Central memory CD8-positive, alpha-beta T cell (primary cell): Measurements from ENCODE around the gene HOXA5.

ENCODE experiments used
- ATAC-seq: fragments of 150-1000 bp; cut with Tn5 transposase; replicated peaks from 2 replicates; pipeline ENCODE4 v1.10.0; 2022; ENCODE audit warnings: mild to moderate bottlenecking, moderate FRiP score, moderate number of reproducible peaks; ENCODE audit not compliant: poor library complexity, severe bottlenecking; ENCODE audit errors: extremely low read depth
- DNase-seq, 2 donors: peaks; one replicate each; pipeline ENCODE4 v3.0.0; 2021; ENCODE audit warnings: low spot score in 2 of 2
- H3K27ac Mint-ChIP-seq: one replicate; pipeline ENCODE4 v1.8.0; 2022; ENCODE audit warnings: low read depth, mild to moderate bottlenecking, moderate library complexity, mixed read lengths
- H3K27me3 Mint-ChIP-seq: one replicate; pipeline ENCODE4 v1.8.0; 2022; ENCODE audit warnings: mixed read lengths
- H3K36me3 Mint-ChIP-seq: one replicate; pipeline ENCODE4 v1.8.0; 2022; ENCODE audit warnings: mild to moderate bottlenecking, moderate library complexity, mixed read lengths; ENCODE audit not compliant: insufficient read depth
- H3K4me1 Mint-ChIP-seq: one replicate; pipeline ENCODE4 v1.8.0; 2022; ENCODE audit warnings: mixed read lengths
- H3K4me3 Mint-ChIP-seq: one replicate; pipeline ENCODE4 v1.8.0; 2022; ENCODE audit warnings: mild to moderate bottlenecking, moderate library complexity, mixed read lengths
- H3K9me3 Mint-ChIP-seq: one replicate; pipeline ENCODE4 v1.8.0; 2022; ENCODE audit warnings: mixed read lengths

HOXA5 gene

DNA sequence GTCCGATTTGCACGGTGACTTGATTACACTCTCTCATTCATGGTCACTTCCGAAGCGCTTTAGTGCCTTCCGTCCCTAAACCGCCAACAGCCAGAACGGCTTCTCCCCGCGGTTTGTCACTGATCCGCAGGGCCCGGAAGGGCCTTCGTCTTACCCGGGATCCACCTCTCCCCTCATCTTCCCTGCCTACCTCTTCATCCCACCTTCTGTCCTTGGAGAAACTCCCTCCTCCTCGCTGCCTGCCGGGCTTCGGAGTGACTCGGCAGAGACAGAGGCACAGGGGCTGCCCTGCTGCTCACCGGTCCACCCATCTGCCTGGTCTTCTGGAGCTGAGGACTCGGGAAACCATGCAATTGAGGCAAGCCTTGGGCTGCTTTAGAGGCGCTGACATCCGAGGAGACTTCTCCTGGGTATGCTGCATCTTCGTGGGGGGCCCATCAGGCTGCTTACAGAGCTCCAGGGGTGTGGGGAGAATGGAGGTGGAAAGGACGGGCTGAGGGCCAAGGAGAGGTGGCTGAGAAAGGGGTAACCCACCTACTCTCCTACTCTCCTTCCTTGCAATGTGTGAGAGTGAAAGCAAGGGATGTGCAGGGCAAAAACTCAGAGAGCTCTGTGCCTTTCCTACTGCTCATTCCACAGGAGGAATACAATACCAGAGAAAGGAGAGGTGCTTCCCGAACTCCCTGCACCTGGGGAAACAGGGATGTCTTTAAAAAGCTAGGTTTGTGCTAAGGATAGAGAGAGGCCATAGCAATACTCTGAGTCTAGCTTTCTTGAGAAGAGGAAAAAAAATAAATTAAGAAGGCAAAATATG, 42.6 kb upstream of the HOXA5 start:
- no peaks in the 10 kb centered on the region for H3K9me3 Mint-ChIP-seq
- no peak for ATAC-seq
- peak overlapping the region; percentile 71 for H3K4me3 Mint-ChIP-seq
- peaks cover 49% of the 10 kb centered on the region for H3K4me1 Mint-ChIP-seq
- H3K27ac Mint-ChIP-seq, result peak overlapping the region; percentile 79
- peaks cover 26% of the 10 kb centered on the region for H3K36me3 Mint-ChIP-seq
- DNase-seq, result no peak
- peaks cover 94% of the 10 kb centered on the region for H3K27me3 Mint-ChIP-seq

DNA sequence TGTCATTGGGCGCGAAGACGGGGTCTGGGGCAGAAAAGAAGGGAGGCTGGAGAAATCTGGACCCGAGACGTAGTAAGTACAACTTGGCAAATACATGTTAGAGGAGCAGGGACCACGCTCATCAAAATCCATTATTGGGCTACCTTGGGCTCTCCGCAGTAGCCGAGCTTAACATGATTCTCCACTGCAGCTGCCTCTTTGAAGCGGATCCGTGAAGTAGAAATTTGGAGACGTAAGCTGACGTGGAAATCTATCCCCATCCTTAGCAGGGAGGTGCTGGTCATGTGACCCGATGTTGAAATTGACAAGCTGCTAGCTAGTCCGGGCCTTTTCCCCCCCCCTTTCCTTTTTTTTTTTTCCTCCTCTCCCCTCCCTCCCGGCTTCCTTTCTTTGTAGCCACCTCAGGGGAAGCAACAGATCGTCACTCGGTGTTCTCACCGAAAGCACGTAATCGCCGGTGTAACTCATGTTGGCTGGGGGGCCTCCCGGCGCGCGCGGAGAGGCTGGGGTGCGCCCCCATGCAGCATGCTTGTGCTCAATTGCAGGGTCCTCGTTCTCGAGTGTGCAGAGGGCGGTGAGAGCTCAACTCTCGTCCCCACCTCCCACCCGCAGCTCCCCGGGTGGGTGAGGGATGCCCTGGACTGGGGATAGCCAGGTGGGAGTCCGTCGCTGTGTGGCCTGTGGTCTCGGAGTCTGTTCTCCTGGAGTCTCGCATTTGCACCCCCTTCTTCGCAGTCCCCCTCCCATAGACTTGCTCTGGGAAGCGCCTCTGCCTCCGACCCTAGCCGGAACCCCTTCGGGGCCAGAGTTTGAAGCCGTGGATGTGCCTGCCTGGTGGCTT, 41.8 kb upstream of the HOXA5 start, which contains the start of gene HOXA11:
HOXA11 (minus strand) TSS at position 220 of the 841 bp plus-strand sequence; CDS start at position 132, 88 bp downstream.
- peaks cover 94% of the 10 kb centered on the region for H3K27me3 Mint-ChIP-seq
- peaks cover 52% of the 10 kb centered on the region for H3K4me1 Mint-ChIP-seq
- peak within 1 kb of the TSS; percentile 71 for H3K4me3 Mint-ChIP-seq
- no peaks in the 10 kb centered on the region for H3K9me3 Mint-ChIP-seq
- ATAC-seq, result no peak
- H3K36me3 Mint-ChIP-seq, result peaks cover 26% of the 10 kb centered on the region
- DNase-seq, result no peak
- peak within 1 kb of the TSS; percentile 79 for H3K27ac Mint-ChIP-seq

- peak overlapping the region; percentile 59 for H3K27ac Mint-ChIP-seq
- peaks cover 26% of the 10 kb centered on the region for H3K36me3 Mint-ChIP-seq
- no peak for ATAC-seq
- peaks cover 55% of the 10 kb centered on the region for H3K4me1 Mint-ChIP-seq
- peak overlapping the region; percentile 71 for H3K4me3 Mint-ChIP-seq
- no peak for DNase-seq
- H3K27me3 Mint-ChIP-seq, result peaks cover 94% of the 10 kb centered on the region
- no peaks in the 10 kb centered on the region for H3K9me3 Mint-ChIP-seq
Measured at GRCh38 chr7:27184337-27185012, 41.0 kb upstream of the HOXA5 start.

- H3K4me3 Mint-ChIP-seq, result peak overlapping the region; percentile 71
- peaks cover 27% of the 10 kb centered on the region for H3K36me3 Mint-ChIP-seq
- no peak overlapping the region for H3K27ac Mint-ChIP-seq
- H3K4me1 Mint-ChIP-seq, result peaks cover 49% of the 10 kb centered on the region
- DNase-seq (no peak), ATAC-seq (no peak)
- no peaks in the 10 kb centered on the region for H3K9me3 Mint-ChIP-seq
- peaks cover 94% of the 10 kb centered on the region for H3K27me3 Mint-ChIP-seq
Measured at GRCh38 chr7:27183682-27184336, 40.3 kb upstream of the HOXA5 start.

GRCh38 chr7:27182861-27183681, 39.6 kb upstream of the HOXA5 start:
- ATAC-seq, result no peak
- peaks cover 90% of the 10 kb centered on the region for H3K27me3 Mint-ChIP-seq

DNA sequence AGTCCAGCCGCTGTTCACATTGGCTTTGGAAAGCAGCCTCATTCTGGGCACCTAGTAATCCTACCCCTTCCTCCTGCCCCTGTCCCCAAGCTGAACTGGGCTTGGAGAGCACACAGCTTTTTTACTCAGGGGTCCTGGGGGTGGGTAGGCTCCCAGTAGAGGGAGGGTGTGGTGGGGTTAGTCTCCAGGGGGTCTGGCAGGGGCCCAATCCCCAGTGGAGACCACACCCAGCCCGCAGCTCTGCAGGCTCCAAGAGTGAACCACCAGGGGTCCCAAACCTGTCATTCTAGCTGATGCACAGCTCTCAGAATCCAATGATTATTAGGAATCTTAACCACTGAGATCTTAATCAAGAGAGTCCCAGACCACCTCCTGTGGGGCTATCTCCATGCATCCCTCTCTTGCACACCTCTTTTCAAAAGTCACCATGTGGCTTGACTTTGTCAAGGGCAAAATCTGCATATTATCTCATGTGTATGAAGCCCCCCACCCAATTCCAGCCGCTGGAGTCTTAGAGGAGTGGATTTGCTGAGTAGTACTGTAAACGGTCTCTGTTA, 38.9 kb upstream of the HOXA5 start:
- no peak for DNase-seq
- Mint-ChIP-seq H3K9me3 (no peaks in the 10 kb centered on the region), H3K36me3 (peaks cover 19% of the 10 kb centered on the region), H3K4me3 (peak overlapping the region; percentile 28), H3K4me1 (peaks cover 34% of the 10 kb centered on the region), H3K27me3 (peaks cover 90% of the 10 kb centered on the region), H3K27ac (no peak overlapping the region)
- no peak for ATAC-seq

More at GRCh38 chr7:27182861-27183681, 39.6 kb upstream of the HOXA5 start:
- Mint-ChIP-seq H3K4me1 (peaks cover 41% of the 10 kb centered on the region), H3K27ac (no peak overlapping the region), H3K36me3 (peaks cover 22% of the 10 kb centered on the region), H3K4me3 (peak overlapping the region; percentile 28), H3K9me3 (no peaks in the 10 kb centered on the region)
- no peak for DNase-seq

DNA sequence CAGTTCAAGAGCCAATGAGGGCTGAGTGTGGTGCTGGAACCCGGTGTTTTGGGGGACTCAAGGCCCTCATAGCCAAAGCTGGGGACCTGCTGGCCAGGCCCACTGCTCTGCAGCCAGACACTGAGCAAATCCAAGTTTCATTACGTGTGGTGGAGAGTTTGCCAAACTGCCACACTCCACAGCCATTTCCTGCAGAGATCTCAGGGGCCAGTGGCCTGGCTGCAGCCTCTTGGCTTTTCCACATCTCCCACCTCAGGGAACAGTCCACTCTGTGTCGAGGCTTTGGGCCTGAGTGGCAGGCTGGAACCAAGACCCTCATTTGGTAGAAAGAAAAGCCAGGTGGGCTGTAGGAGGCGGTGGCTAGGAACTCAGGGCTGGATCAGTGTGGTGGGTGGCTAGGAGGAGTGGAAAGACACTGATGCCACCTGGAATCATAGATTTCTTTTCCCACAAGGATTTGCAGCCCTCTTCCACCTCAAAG, 38.4 kb upstream of the HOXA5 start:
- no peak for ATAC-seq
- no peak overlapping the region for H3K4me3 Mint-ChIP-seq
- H3K9me3 Mint-ChIP-seq, result no peaks in the 10 kb centered on the region
- H3K27me3 Mint-ChIP-seq, result peaks cover 87% of the 10 kb centered on the region
- no peak for DNase-seq
- peaks cover 31% of the 10 kb centered on the region for H3K4me1 Mint-ChIP-seq
- peaks cover 19% of the 10 kb centered on the region for H3K36me3 Mint-ChIP-seq
- H3K27ac Mint-ChIP-seq, result no peak overlapping the region

DNA sequence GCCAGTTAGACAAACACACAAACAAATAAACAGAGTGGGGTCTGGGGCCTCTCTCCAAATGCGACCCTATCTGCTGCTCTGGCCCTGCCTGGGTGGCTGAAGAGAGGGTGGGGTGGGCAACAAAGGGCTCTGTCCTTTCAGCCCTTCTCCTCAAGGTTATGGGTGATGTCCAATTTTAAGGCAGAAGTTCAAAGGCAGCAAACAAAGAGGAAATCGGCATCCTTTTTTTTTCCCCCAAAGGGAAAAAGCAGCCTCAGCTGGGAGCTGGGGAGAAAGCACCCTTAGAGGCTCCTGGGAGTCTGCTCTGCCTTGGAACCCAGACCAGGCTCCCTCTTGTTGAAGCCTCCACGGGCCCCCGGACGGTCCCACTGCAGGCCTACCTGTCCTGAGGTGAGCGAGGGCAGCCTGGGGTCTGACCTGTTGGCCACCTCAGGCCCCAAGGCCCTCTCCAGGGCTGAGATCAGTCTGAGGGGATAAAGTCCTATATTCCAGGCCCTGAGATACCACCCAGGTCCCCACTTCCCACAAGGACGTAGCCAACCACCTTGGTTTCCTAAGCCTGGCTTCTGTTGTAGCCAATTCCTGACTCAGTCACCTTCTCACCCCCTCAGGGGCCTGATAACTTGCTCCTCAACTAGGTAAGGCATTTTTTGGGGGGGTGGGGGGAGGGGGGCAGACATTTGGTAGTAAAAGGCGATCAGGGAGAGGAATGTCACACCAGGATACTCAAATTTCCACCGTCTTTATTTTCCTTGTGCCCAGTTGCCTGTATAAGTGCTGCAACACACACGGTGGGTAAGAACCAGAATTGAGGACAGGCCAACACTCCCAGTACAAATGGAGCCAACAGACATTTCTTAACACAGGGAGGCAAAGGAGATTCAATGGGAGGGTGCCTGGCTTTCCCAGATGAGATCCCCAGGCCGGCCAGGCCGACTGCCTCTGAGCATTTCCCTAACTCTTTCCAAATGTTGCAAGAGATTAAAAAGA, 37.2 kb upstream of the HOXA5 start:
- no peaks in the 10 kb centered on the region for H3K9me3 Mint-ChIP-seq
- DNase-seq (no peak), ATAC-seq (no peak)
- peaks cover 24% of the 10 kb centered on the region for H3K4me1 Mint-ChIP-seq
- no peak overlapping the region for H3K4me3 Mint-ChIP-seq
- peaks cover 81% of the 10 kb centered on the region for H3K27me3 Mint-ChIP-seq
- H3K27ac Mint-ChIP-seq, result no peak overlapping the region
- peaks cover 16% of the 10 kb centered on the region for H3K36me3 Mint-ChIP-seq

DNA sequence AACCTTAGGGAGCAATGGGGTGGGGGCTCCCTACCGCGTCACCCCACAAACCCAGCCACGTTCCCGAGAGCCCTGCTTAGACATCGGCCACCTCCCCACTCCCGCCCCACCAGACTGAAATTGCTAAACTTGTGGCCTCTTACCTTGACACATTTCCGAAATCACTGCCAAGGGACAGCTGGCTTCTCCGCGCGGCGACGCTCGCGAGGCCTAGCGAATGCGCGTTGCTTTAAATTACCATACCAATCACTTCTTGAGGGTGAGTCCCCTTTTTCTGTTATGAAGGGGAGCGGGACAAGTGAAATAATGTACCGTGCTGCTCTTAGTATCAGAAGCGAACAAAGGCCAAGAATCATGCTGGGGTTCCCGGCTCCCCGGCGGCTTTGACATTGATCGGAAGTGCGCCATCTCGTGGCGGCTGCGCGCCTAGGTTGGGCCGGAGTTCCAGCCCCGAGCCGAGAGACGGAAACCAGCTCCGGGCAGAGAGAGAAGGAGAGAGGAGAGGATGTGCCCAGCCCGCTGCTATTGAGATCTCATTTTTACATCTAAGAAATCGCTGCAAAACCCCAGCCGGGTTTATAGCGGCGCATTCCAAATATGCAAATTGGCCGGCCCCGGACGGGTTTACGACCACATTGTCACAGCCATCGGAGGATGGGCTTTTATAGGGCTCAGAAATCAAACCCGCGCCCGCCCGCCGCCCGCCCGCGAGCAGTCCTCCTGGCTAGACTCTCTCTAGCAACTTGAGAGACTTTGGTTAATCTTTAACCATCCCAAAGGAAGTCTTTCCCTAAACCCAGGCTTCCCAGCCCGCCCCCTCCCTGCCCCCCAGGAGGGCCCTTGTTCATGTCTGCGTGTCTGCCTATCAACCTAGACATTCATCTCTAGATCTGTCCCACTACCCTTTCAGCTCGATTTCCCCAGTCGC, 36.3 kb upstream of the HOXA5 start:
- H3K27me3 Mint-ChIP-seq, result peaks cover 81% of the 10 kb centered on the region
- ATAC-seq (peak; percentile 58), DNase-seq (no peak)
- H3K4me1 Mint-ChIP-seq, result peaks cover 15% of the 10 kb centered on the region
- peak overlapping the region; percentile 16 for H3K27ac Mint-ChIP-seq
- H3K36me3 Mint-ChIP-seq, result peaks cover 10% of the 10 kb centered on the region
- no peaks in the 10 kb centered on the region for H3K9me3 Mint-ChIP-seq
- H3K4me3 Mint-ChIP-seq, result no peak overlapping the region

DNA sequence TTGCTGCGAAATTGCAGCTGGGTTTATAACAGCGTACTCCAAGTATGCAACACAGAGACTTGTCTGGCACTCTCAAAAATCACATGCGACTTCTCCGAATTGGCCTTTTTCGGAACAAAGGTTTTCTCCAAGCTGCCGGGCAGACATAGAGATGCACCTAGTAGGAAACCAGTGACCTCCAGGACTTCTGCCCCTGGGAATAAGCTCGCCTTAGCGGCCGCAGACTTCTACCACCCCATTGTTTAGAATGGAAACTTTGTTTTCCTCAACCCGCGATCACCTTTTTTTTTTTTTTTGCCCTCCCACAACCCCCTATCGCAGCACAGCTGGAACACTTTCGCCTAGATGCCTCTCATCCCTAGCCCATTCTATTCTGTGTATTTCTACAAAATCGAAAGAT, 35.5 kb upstream of the HOXA5 start:
- H3K27ac Mint-ChIP-seq, result no peak overlapping the region
- peaks cover 80% of the 10 kb centered on the region for H3K27me3 Mint-ChIP-seq
- H3K36me3 Mint-ChIP-seq, result peaks cover 8% of the 10 kb centered on the region
- DNase-seq (no peak), ATAC-seq (no peak)
- no peaks in the 10 kb centered on the region for H3K9me3 Mint-ChIP-seq
- H3K4me1 Mint-ChIP-seq, result peaks cover 11% of the 10 kb centered on the region
- H3K4me3 Mint-ChIP-seq, result no peak overlapping the region
